ENCODE measurements around the gene SSBP4.
A peak's percentile ranks its signal among the peaks of the same experiment; 100 is the strongest.

Gene SSBP4

GRCh38 chr19:18433015-18433691, 14.0 kb downstream of the SSBP4 start:
- DNase-seq (ENCODE audit: low spot score), result no peak

GRCh38 chr19:18433735-18434398, 14.7 kb downstream of the SSBP4 start:
- DNase-seq (ENCODE audit: low spot score), result no peak

GRCh38 chr19:18434411-18435175, 15.4 kb downstream of the SSBP4 start:
- no peak for DNase-seq (ENCODE audit: low spot score)

- DNase-seq (ENCODE audit: low spot score), result no peak
These were observed 16.1 kb downstream of the SSBP4 start for GRCh38 chr19:18435178-18435841.

DNA sequence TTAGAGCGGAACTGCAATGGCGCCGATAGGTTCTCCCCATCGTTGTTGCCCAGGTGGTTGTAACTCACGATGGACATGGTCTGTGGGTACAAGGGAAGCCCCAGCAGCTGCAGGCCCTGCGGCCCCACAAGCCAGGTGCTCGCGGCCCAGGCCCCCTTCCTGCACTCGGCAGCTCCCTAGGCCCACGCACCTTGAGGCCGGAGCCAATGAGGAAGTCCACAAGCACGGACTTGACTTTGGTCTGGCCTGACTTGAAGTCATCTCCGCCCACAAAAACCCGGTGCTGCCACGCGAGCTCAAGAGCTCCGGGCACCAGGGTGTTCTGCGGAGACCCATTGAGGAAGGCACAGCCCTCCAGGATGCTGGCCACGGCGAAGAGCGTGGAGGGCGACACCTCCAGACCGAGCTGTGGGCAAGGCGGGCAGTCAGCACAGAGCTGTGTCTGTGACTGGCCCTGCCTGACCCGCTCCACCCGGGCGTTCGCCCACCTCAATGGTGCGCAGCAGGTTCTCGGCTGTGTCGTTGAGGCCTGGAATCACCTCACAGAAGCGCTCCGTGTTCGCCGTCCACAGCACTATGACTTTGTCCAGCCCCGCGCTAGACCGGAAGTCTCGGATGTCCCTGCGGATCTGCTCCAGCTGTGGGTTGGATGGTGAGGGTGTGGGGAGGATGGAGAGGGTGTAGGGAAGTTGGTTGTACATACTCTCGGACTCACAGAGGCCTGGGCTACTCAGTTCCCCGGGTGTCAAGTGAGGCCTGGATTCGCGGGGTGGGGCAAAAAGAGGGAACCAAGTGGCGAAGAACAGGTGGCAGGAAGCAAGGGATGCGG, 16.9 kb downstream of the SSBP4 start:
- DNase-seq (ENCODE audit: low spot score), result no peak

DNA sequence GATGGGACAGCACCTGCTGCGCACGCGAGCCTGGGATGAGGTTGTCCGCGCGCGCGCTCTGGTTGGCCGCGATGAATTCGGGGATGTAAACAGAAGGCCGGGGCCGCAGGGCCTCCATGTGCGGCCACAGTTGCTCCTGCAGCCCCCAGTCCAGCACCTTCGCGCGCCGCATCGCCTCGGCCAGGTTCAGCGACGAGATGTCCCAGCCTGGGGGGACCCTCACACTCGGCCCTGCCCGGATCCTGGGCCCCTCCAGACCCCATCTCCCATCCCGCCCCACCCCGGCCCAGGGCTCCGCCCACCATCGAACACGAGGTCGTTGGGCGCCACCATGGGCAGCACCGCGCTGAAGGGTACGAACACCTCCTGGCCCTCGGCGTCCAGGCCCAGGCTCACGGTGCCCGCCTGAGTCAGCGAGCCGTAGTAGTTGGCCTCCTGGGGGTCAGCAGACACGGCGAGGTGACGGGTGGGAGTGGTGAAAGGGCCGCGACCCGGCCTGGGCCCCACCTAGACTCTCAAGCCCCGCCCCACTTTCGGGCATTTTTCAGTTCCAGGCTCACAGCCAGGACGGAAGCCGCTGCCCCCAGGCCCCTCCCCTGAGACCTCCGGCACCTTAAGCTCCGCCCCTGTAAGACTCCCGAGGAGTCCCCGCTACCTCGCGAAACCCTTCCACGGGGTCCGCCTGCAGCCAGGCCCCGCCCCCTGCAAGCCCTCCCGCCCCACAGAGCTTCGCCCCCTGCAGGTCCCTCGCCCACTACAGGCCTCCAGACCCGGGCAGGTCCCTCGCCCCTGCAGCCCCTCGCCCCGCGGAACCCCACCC, 17.7 kb downstream of the SSBP4 start:
- DNase-seq (ENCODE audit: low spot score), result peak; percentile 75

- peak; percentile 33 for DNase-seq (ENCODE audit: low spot score)
These were observed 18.5 kb downstream of the SSBP4 start, which contains the start of gene ISYNA1 for GRCh38 chr19:18437491-18438330. Gene ISYNA1, minus strand, starts transcription at chr19:18438133. Its CDS starts 154 bp downstream, at chr19:18437979.

DNA sequence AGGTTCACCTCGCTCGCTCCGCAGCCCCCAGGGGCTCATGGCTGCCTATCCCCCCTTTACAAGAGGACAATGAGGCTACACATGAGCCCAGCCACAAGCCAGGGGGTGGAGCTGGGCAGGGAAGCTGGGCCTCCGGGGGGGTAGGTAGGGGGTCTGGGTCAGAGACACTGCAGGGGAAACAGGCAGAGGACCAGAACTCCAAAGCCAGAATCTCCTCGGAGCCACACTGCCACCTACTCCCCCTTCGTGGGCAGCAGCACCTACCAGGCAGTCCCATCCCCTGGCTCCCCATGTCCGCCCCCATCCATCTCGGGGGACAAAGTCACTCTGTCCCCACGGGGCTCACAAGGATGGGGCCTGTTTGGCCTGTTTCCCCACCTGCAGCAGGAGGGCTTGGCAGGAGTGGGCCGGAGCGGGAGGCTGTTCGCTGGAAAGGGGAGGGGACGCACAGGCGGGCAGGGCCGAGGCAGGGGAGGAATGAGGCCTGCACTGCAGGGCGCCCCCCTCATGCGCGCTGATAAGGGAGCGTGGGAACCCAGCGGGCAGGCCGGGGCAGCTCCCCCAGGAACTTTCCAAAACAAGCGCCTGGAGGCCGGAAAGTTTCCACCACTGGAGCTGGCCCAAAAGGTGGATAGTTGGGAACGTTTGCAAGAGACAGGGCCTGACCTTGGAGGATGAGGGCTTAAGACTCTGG, 19.3 kb downstream of the SSBP4 start:
- no peak for DNase-seq (ENCODE audit: low spot score)

- no peak for DNase-seq (ENCODE audit: low spot score)
These were observed 20.1 kb downstream of the SSBP4 start for GRCh38 chr19:18439025-18439909.

- no peak for DNase-seq (ENCODE audit: low spot score)
These were observed 20.7 kb downstream of the SSBP4 start for GRCh38 chr19:18439910-18440237.

DNA sequence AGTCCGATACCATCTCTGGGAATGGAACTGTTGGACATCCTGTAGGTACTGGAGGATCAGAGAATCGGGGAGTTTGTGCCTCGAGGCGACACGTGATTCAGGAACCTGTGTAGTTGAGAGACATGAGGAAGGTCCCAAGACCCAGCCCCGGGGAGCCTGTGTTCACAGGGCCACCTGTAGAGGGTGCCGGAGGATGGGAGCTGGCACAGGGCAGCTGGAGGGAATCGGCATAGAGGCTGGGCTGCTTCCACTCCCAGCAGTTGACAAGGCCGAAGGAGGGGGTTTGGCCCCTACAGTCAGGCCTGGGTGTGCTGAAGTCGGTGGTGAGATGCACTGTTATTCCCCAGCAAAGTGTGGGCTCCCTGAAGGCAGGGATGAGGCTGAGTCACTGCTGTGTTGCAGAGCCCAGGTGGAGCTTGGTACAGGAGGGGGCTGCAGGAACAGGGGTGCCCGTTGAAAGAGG, 21.2 kb downstream of the SSBP4 start:
- peak; percentile 42 for DNase-seq (ENCODE audit: low spot score)

GRCh38 chr19:18440936-18441803, 22.0 kb downstream of the SSBP4 start:
- DNase-seq (ENCODE audit: low spot score), result no peak

DNA sequence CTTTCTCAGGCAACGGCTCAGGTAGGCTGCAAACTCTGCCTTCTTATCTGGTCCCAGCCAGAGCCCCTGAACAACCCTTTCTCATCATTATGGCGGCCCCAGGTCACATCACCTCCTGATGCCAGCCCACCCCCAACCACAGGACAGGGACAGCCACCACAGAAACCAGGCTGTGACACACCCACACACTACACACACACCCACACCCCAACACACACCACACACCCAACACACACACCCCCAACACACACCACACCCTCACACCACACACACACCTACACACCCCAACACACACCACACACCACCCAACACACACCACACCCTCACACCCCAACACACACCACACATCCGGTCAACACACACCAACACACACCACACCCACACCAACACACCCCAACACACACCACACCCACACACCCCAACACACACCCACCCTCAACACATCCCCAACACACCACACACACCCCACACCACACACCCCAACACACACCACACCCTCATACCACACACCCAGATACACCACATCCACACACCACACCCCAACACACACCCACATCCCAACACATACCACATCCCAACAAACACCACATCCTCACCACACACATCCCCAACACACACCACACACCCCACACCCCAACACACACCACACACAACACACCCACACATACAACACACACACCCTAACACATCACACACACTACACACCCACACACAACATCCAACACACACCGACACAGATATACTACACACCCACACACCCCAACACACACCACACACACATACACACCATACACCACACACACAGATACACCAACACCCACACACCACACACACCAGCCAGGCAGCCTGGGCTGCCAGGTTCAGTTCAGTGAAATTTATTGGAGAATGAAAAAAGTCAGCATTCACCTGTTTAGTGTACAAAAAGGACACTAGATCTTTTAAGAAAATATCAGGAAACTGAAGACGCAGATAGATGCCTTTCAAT, 22.9 kb downstream of the SSBP4 start:
- no peak for DNase-seq (ENCODE audit: low spot score)

GRCh38 chr19:18442941-18443340, 23.7 kb downstream of the SSBP4 start:
- DNase-seq (ENCODE audit: low spot score), result no peak

GRCh38 chr19:18443406-18443805, 24.2 kb downstream of the SSBP4 start:
- no peak for DNase-seq (ENCODE audit: low spot score)

- no peak for DNase-seq (ENCODE audit: low spot score)
These were observed 24.6 kb downstream of the SSBP4 start for GRCh38 chr19:18443831-18444230.
